GM19351 (cell line): ENCODE results near the gene SUN2.
A peak's percentile ranks its signal among the peaks of the same experiment; 100 is the strongest.

Source experiments
- ATAC-seq: cut with Tn5 transposase; IDR thresholded peaks from one replicate; pipeline ENCODE4 v1.9.1; 2021; ENCODE audit warnings: mild to moderate bottlenecking, moderate library complexity; ENCODE audit not compliant: unreplicated experiment

SUN2 gene

DNA sequence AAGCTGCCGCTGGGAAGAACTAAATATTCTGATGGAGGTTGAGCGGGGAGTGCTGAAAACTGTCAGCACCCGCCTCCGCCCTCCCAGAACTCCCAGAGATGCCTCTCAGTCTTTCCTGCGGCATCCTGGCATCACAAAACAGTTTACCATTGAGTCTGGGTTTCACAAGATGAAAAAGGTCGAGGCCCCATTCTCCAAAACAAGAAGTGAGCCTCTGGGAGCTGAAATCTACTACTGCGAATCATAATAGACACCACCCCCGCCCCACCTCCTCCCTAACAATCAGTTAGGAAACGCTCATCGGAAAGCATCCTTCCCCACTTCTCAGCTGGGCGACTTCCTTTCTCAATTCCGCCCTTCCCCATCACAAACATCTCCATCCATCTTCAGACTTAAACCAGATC, 1.0 kb downstream of the SUN2 start:
- no peak for ATAC-seq

DNA sequence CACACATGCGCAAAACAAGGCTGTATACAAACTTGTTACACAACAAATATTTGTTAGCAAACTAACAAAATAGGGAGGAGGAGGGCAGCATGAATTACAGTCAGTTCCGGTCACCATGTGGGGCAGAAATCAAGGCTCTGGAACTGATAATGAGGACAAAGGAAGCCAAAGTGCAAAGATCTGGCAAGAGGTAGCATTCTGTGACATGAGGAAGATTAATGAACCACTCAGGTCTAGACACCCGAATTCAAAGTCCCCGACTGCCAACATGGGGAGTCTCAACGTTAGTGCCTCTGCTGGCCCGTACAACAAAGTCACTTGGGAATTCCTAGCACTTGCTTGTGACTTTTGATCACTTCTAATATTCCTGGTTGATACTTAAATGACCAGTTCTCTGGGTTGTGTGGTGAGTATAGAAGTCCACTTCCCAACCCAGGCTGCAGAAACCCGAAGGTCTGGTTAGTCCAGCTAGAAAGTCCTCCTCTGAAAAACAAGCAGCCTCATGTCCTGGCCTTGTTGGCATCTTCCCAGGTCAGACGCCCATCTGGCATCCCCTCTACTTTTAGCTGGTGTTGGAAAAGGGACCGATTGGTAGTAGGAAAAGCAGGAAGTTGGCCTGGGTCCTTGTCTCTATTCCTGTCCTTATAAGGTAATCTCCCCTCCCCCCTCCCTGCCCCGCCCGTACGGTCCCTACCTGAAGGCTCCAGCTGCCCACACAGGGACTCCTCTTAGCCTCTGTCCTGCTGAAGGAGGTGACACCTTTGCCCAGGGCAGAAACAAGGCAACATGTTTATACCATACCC, 1.6 kb downstream of the SUN2 start:
- ATAC-seq, result no peak

DNA sequence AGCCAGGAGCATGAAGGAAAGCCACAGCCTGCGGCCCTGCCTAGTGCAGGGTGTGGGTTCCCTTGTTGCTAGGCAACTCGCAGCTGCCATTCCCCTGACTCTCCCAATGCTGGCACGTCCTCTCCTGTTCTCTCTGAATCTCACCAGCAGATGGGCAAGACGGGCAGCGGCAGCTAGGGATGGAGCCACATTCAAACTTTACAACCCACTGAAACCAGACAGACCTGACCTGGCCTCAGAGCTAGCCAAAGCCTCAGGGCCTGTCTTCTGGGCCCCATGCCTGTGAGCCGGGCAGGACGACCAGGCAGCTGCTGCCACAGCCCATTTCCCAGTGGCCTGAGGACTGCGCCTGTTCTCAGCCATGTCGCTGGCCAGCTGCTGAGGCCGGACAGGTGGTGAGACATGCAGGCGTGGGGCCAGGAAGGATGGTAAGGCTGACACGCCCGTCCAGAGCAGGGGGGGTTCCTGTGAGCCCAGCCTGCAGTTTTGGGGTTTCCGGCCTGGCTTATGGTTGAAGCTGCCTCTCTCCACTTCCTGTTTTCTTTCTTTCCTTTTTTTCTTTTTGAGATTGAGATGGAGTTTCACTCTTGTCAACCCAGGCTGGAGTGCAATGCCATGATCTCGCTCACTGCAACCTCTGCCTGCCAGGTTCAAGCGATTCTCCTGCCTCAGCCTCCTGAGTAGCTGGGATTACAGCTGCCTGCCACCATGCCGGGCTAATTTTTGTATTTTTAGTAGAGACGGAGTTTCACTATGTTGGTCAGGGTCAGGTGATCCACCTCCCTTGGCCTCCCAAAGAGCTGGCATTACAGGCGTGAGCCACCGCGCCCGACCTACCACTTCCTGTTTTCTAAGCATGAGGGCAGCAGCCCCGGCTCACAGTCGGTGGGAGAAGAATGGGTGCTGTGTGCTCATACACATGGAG, 4.1 kb downstream of the SUN2 start:
- ATAC-seq, result peak; percentile 47

DNA sequence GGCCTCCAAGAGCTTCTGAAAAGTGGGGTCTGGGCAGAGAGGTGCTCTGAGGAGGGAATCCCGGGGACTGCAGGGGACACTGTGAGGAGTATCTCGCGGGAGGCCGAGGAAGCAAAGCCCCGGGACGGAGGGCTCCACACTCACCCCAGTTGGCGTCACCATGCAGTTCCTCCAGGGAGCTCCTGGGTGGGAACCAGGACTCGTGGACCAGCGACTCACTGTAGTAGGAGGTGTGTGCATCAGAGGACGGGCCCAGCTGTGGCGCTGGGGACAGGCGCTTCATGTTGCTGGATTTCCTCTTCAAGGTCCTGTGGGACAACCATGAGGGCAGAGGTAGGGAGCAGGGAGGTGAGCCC, 4.8 kb downstream of the SUN2 start:
- ATAC-seq, result no peak

DNA sequence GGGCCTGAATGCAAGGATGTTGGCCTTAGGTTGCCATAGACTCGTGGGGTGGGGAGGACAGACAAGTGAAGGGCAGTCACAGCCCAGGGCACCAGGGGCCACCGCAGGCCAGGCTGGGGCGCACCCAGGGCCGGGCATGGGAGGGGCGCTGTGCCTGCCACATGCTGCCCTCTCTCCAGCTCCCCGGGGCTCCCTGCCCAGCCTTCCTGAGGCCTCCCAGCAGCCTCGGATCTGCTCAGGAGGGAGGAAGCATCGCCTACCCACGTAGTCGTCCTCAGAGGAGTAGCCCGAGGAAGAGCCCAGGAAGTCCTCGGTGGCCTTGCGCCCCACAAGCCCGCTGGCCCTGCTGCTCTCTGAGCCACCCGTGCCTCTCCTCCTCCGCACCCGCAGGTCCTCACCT, 5.2 kb downstream of the SUN2 start:
- ATAC-seq, result no peak

DNA sequence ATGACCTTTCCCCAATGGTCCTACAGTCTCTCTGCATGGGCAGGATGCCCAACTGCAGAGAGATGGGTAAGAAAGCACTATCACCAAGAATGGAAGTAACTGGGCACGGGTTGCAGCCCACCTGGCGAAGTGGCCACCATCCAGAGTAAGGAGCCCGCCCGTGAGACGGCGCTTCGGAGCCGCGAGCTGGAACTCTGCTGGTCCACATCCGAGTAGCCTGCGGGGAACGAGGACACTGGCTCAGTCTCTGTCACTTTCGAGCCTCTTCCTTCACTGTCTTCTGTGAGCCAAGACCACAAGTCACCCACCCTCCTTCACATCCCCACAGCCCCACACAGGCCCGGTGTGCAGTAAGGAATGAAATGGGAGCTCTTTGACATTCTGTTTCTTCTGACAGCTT, 5.7 kb downstream of the SUN2 start:
- ATAC-seq, result no peak

DNA sequence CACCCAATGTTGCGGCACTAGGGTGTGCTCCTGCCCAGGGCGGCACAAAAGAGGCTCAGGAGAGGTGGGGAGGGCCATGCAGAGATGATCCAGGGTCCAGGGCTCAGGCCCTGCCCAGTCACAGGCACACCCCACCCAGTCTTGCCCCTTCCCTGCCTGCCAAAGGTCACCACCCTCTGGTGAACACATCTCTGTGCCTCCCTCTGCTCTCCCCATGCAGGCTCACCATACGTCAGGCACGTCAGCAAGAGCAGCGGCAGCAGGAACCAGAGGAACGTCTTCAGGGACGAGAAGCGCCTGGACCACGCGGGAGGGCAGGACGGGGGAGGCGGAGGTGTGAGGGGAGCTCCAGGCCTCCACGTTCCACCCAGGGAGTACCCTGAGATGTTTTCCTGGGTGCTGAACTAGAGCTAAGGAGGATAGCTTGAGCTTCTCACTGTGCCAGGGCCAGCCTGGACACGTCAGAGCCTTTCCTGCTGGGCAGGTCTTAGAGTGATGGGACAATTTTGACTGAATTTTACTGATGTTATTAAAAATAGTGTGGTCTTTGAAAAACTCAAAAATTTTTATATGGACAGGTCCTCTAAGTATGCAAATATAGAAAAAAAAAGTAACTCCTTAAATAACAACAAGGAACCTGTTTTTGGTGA, 7.2 kb downstream of the SUN2 start:
- no peak for ATAC-seq

DNA sequence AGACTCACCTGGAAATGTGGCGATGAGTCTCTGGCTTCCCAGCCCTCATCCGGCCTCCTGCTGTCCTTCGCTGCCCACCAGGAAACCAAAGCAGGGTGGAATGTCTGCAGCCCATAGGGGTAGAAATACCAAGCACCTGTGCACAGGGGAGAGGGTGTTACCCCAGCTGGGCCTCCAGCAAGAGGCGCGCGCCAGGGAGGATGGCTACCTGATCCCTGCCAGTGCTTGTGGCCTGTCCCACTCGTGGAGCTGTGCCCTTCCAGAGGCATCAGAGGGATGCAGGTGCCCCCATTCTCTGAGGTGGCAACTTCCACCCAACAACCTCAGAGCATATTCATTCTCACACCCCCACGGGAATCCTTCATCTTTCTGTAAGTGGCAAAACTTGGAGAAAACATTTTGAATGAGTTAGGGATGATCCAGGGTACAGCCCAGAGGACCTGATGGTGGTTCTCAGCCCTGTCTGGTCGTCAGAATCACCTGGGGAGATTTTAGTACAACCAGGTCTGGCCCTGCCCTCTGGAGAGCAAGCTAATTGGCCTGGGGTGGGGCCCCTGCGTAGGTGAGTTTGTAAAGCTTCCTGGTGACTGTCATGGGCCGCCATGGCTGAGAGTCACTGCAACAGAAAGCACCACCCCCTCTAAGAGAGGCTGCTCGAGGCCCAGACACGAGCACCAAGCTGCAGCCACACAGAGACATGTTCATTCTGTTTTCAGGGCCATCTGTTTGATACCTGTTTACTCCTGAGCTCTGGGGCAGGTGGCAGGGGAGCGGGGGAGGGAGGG, 9.9 kb downstream of the SUN2 start:
- ATAC-seq, result no peak

DNA sequence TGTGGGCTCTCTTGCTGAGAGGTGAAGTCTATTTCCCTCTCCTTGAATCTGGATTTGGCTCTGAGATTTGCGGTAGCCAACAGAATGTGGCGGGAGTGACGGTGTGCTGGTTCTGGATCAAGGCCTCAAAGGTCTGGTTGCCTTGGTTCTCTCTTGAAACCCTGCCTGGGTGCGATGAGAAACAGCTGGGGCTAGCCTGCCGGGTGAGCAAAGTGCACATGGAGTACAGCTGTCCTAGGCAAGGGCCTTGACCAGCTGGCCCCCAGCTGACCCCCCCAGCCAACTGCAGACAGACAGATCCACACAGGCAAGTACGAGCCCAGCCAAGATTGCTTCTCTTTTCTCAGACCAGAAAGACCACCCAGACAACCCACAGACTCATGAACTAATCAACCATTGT, 10.8 kb downstream of the SUN2 start:
- no peak for ATAC-seq

DNA sequence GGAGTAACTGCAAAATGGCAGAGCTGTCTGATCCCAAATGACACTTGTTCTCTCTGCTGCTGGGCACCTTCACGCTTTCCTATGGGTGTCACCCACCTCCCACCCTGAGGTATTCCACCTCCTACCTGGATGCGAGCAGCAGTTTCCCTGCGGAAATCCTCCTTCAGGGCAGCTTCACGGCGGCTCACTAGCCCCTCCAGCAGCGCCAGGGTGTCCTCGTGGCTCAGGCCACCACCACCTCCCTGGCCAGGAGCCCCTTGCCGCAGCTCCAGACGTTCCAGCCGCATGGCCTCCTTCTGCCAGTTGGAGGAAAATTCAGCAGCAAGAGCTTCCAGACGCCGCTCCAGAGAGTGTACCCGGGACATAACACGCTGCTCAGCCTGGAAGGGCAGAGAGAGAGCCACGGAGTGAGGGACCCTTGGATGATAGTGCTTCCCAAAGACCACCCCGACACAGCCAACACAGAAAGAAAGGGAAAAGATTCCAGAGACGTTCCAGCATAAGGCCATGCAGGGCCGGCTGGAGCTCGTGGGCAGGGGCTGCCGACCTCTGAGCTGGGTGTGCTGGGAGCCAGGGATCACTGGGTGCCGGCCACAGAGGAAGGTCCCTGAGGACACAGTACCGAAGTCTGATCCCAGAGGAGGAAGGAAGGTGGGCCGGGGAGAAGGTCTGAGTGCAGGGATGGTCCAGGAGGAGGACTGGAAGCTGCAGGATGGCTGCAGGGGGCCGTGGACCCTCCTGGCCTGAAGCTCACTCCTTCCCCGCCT, 13.4 kb downstream of the SUN2 start:
- no peak for ATAC-seq

DNA sequence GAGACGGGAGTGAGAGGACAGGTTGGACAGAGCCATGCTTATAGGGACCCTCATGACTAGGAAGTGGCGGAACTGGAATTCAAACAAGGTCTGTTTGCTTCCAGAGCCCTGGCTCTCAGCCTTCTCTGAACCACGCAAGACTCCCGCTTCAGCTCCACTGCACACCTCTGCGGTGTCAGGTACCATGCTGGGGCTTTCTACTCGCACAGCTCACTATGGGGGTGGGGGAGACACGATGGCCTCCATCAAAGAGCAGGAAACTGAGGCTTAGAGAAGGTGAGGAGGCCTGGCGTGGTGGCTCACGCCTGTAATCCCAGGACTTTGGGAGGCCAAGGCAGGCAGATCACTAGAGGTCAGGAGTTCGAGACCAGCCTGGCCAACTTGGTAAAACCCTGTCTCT, 14.2 kb downstream of the SUN2 start:
- no peak for ATAC-seq

DNA sequence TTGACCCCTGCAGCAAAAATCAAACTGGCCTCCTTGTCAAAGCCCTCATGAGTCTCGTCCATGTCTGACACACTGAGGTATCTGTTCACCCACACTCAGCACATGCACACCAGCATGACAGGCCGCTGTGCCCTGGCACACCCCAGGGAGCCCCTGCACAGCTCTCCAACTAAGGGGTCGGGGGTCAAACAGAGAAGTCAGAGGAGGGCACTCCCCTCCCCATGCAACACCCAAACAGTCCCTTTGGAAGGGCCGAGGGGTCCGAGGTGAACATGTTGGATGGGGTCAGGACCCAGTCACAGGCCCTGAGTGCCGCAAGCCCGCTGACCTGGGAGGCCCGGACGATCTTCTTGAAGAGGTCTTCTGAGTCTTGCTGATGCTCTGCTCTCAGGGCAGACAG, 14.6 kb downstream of the SUN2 start:
- ATAC-seq, result no peak

DNA sequence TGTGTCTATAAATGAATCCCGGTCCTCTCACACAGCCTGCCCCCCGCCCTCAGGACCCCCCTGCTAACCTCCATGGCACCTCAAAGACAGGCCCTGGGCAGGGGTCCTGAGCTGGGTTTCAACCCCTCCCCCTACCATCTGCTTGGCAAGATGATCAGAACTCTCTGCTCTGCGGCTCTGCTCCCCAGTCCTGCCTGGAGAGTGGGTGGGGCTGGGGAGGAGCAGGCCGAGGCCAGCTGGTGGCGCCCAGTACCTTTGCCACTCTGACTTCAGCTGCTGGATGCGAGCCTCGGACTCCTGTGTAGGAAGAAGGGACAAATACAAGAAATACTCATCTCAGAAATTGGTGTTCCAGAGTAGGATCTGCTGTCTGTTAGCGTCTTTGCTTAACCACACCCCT, 15.0 kb downstream of the SUN2 start:
- ATAC-seq, result no peak

DNA sequence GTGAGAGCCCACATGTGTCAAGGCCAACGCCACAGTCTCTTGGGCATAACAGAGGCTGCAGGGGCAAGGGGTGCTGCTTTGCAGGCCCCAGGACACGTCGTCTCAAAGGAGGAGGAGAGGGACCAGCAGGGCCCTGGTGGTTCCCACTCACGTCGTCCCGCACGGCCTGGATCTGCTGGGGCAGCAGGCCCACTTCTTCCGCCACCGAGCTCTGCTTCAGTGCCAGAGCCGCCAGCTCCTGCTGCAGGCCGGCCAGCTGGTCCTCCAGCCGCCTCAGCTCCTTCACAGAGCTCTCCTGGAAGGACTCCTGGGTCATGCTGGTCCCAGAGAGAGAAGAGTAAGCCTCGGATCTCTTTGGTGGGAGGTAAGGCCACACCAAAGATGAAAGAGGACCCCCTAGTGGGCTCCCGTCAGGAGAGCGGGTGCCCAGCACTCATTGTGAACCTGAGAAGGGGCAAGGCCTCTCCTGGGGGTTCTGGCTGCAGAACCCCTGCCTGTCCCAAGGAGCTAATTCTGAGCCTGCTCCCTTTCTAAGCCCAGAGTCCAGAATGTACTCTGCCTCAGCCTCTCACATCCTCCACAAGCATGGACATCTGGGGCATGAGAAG, 15.6 kb downstream of the SUN2 start:
- no peak for ATAC-seq

DNA sequence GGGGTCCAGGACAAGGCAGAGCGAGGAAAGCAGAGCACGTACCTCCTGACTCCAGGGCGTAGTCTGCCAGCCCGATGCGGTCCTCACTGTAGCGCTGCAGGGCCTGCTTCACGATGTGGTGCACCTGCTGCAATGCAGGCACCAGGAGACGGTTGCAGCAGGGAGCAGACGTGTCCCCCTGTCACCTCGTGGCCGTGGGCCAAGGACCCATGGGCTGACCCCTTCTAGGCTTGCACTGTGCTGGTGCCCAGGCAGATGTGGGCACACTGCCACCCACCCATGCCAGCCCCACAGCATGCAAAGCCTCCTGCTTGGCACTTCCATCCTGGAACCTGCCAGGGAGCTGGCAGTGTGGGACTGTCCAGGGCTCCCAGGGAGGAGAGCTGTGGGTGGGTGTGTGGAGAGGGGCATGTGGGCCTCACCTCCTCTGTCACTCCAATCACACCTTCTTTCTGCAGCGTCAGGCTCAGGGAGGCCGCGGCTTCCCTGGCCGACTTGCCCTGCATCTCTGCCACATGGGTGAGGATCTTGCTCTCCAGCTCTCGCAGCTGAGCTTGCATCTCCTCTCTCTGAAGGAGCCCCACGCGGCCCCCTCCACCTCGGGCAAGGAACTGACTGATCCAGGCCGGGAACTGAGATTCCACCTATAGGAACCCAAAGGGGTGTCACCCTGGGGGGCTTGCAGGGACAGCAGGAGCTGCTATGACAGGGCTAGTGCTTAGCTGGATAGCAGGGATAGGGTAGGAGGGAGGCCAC, 16.3 kb downstream of the SUN2 start:
- ATAC-seq, result no peak

DNA sequence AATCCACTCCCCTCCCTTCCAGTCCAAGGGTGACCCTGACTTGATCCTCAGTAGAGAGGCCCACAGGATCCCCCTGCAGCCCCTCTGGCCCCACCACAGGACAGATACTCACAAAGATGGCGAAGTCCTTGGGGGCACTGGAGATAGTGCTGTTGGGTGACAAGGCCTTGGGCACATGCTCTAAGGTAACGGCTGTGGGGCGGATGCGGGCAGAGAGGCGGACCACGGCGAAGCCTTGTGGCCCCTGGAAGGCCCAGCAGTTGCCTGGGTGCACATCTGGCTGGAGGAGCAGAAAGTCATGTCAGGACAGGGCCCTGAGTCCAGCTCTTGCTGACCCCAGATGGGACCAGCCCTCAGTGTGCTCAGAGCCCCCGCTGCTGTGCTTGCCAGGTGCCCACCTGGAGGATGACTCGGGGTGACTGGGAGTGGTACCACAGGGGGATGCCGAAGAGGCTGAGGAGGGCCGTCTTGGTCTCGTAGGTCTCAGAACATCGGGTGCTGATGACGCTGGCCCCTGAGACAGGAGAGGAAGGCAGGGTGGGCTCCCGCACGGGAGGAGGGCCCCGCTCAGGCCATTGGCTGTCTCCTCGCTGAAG, 17.2 kb downstream of the SUN2 start:
- ATAC-seq, result no peak

DNA sequence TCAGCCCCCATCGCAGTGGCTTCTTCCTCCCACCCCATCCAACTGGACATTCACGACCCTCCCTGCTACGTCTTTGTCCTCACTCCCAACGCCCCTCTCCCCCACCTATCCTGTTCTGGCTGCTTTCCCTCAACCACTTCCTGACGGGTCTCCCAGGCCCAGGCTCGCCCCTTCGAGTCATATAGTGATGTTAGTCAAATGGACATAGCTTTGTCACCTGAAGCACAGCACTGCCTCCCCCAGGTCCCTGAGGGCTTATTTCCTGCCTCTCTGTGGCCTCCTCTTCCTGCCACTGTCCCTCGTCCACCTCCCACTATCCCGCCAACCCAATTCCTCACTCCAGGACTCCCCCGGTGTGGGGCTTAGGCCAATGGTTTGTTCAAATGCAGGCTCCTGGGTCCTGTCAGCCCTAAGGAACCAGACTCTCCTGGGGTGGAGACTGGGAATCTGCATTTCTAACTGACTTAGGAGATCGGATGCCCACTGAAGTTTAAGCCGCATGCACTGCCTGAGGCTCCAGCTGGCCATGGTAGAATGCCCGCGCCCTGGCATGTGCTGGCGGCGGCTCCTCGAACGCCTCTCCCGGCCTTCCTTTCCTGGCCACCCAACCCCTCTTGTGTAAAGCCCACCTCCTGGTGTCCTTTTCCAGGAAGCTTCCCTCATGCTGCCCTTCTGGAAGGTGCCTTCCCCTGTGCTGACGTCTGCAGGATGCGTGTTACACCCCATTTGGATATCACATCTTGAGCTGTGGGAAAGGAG, 18.3 kb downstream of the SUN2 start:
- no peak for ATAC-seq

DNA sequence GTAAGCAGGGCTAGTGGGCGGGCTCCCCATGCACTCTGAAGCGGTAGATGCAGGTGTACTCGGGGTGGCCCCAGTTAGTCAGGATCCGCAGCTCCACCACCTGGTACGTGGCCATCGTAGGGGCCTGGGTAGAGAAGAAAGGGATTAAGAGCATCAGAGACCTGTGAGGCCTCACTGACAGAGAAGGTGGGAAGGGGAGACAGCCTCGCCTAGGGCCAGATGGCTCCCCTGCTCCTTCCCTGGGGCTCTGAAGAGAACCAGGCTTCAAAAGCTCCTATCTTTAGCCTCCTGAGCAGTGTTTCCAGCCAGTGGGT, 19.6 kb downstream of the SUN2 start:
- ATAC-seq, result no peak
